Cardiac fibroblast (primary cell): ENCODE measurements around the gene KIAA0513.

Experiments used
- DNase-seq, 2 donors: peaks; one replicate each; pipeline versions ENCODE4 v3.0.0 to v3.0.0-alpha.2; 2010; ENCODE audit warnings: low read depth in 2 of 2
- H3K4me3 ChIP-seq, 2 donors: replicated peaks in 1 of 2; 1 replicate in 1 of 2; 2 replicates in 1 of 2; pipeline ENCODE4 v1.5.1; 2011; ENCODE audit warnings: low read depth in 2 of 2, low read length in 2 of 2, mild to moderate bottlenecking in 2 of 2, moderate library complexity in 1 of 2
- TF ChIP-seq, protein P1 (sequence below): IDR thresholded peaks from one replicate; pipeline ENCODE4 v1.5.1; 2011; ENCODE audit warnings: low read depth, mild to moderate bottlenecking, low read length, inconsistent platforms

KIAA0513 gene

DNA sequence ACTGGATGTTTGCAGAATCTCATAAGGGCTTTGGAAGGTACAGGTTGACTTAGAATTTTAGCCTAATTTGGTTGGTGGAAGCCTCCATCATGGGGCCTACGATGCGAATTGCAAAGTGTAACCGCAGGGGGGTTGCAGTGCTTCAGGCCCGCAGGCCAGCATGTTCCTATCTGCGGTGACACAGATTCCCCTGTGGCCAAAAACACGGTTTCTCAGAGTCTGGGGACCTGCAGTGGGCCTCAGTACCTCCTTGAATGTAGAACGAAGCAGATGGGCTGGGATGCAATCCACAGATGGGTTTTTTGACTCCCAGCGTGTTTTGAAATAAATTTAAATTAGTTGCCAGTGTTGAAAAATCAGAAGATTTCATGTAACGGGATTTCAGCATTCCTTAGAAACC lies 34.7 kb downstream of the KIAA0513 start:
- no peak for DNase-seq

DNA sequence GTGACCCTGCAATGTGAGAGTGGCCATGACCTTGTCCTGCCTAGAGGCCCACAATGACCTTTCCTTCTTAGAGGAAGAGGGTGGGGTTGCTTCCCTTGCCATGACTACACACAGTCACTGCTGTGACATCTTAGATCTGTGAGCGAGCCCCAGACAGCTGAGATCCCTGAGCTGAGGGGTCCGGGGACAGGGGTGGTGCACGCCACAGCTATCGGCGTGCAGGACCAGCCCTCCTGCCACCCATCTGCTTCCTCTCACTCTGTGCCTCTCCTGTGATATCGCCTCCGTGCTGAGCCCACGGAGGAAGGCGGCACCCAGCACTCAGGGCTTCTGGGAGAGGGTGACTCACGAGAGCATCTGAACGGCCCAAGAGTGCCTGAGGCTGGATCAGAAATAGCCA lies 35.2 kb downstream of the KIAA0513 start:
- no peak overlapping the region for H3K4me3 ChIP-seq
- DNase-seq = no peak
- TF ChIP-seq, protein P1, sequence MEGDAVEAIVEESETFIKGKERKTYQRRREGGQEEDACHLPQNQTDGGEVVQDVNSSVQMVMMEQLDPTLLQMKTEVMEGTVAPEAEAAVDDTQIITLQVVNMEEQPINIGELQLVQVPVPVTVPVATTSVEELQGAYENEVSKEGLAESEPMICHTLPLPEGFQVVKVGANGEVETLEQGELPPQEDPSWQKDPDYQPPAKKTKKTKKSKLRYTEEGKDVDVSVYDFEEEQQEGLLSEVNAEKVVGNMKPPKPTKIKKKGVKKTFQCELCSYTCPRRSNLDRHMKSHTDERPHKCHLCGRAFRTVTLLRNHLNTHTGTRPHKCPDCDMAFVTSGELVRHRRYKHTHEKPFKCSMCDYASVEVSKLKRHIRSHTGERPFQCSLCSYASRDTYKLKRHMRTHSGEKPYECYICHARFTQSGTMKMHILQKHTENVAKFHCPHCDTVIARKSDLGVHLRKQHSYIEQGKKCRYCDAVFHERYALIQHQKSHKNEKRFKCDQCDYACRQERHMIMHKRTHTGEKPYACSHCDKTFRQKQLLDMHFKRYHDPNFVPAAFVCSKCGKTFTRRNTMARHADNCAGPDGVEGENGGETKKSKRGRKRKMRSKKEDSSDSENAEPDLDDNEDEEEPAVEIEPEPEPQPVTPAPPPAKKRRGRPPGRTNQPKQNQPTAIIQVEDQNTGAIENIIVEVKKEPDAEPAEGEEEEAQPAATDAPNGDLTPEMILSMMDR = no peak

More for the DNA sequence above, 34.7 kb downstream of the KIAA0513 start:
- H3K4me3 ChIP-seq = no peak overlapping the region
- TF ChIP-seq, protein P1 = no peak

DNA sequence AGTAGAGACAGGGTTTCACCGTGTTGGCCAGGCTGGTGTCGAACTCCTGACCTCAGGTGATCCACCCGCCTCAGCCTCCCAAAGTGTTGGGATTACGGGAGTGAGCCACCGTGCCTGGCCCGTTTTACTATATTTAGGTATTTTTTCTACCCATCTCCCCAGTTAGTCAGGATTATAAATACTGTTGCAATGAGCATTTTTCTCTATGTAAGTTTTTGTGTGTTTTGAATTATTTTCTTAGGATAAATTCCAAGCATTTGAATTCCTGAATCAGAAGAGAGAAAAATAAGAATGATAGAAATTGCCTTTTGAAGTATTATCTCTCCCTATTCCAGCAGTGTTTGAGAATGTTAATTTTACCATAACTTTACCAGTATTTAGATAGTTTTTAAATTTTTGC lies 36.6 kb downstream of the KIAA0513 start:
- TF ChIP-seq, protein P1 = no peak
- DNase-seq = no peak
- no peak overlapping the region for H3K4me3 ChIP-seq

GRCh38 chr16:85065099-85065498 lies 37.5 kb downstream of the KIAA0513 start:
- no peak for DNase-seq
- TF ChIP-seq, protein P1 = no peak
- H3K4me3 ChIP-seq = no peak overlapping the region

DNA sequence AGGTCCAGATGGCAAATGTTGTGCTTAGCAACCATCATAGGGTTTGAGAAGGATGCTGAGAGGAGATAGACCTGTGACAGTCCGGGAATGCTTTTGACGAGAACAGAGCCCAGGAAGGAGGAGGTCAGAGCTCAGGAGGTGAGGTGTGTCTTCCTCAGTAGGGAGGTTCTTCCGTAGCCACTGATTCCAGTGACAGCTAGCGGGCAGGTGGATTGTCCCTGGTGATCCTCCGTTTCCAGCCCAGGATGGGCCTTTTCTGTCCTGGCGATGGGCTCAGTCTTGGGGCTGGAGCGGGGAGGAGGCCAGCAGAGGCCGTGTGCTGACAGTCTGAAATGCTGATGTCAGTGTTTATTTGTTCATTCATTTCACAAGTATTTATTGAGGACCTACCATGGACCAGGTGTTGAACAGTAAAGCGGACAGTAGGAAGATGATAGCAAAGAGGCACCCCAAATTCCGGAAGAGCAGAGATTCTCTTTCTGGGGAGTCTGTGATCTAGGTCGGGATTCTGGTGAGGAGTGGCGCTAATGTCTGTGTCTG lies 38.8 kb downstream of the KIAA0513 start:
- no peak for DNase-seq
- no peak overlapping the region for H3K4me3 ChIP-seq
- TF ChIP-seq, protein P1 = no peak

GRCh38 chr16:85067024-85067423 lies 39.4 kb downstream of the KIAA0513 start:
- H3K4me3 ChIP-seq = no peak overlapping the region
- DNase-seq = no peak
- TF ChIP-seq, protein P1 = no peak

DNA sequence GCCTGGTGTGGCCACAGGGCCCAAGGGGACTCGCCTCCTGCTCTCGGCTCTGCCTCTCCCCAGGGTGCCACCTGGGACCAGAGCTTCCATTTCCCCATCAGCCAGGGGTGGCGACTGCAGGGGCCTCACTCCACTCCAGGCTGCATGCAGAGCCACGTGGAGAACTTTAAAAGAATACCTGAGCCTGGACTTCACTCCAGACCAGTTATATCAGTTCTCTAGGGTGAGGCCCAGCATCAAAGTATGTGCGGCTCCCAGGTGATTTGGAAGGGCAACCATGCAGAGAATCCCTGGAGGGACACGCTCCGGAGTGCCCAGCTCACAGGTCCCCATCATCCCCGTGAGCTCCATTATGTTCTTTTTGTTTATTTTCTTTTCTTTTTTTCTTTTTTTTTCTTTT lies 39.8 kb downstream of the KIAA0513 start:
- DNase-seq = no peak
- H3K4me3 ChIP-seq = no peak overlapping the region
- TF ChIP-seq, protein P1 = no peak
